Kidney capillary endothelial cell (primary cell): Measurements from ENCODE around the gene ART5.

ENCODE experiments used
- DNase-seq: peaks from one replicate; pipeline ENCODE4 v3.0.0-alpha.2; 2018; ENCODE audit warnings: low spot score

ART5 gene, protein sequence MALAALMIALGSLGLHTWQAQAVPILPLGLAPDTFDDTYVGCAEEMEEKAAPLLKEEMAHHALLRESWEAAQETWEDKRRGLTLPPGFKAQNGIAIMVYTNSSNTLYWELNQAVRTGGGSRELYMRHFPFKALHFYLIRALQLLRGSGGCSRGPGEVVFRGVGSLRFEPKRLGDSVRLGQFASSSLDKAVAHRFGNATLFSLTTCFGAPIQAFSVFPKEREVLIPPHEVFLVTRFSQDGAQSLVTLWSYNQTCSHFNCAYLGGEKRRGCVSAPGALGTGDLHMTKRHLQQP

DNA sequence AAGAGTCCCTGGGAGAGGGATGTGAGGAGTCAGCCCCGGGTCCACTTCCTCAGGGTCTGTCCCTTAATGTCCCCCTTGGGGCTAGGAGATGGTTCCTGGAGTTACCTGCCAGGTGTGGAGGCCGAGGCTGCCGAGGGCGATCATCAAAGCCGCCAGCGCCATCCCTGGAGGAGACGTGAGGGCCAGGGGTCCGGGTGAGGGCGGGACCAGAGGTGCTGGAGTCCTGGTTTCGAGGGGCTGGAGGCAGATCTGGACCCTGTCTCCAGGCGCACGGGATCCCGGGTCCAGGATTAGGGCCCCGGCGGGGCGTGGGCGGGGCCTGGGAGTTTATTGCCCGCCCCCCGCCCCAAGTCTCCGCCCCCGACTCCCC lies at the start of gene ART5:
ART5 (minus strand) TSS at position 292 of the 370 bp plus-strand sequence; CDS start at position 162, 130 bp downstream.
- DNase-seq: no peak

DNA sequence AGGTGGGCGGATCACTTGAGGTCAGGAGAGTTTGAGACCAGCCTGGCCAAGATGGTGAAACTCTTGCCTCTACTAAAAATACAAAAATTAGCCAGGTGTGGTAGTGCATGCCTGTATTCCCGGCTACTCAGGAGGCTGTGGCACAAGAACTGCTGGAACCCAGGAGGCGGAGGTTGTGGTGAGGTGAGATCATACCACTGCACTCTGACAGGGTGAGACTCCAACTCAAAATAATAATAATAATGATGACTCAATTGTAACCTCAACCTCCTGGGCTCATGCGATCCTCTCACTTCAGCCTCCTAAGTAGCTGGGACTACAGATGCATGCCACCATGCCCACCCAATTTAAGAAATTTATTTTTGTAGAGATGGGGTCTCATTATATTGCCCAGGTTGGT lies 45.0 kb upstream of the ART5 start:
- DNase-seq: no peak

DNA sequence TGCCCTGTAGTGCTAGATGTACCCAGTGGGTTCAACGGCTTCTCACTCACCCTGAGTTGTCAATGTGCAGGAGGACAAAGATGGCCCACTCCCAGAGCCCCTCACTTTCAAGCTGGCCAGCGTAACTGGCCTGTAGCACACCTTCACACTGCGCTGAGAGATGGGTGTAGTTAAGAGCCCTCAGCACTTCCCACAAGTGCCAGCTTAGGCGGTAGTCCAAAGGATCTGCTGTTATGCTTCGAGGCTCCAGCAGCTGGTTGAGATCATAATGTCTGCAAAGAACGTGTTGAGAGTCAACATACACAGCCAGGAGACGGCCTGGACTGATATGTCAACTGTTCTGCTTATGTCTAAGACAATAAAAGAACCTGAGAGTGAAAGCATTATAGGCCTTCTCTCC lies 44.1 kb upstream of the ART5 start:
- no peak for DNase-seq

DNA sequence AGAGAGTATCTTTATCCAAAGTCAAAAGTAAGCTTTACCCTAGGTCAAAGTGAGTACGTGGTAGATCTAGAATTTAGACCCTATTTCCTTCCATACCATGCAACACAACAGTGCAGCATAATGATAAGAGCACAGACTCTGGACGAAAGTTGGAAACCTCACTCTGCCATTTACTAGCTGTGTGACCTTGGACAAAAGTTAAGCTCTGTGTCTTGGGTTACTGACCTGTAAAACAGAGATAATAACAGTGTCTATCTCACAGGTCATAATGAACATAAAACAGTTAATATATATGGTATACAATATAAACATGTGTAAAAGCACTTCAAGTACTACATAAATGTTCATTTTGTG lies 43.0 kb upstream of the ART5 start:
- no peak for DNase-seq

DNA sequence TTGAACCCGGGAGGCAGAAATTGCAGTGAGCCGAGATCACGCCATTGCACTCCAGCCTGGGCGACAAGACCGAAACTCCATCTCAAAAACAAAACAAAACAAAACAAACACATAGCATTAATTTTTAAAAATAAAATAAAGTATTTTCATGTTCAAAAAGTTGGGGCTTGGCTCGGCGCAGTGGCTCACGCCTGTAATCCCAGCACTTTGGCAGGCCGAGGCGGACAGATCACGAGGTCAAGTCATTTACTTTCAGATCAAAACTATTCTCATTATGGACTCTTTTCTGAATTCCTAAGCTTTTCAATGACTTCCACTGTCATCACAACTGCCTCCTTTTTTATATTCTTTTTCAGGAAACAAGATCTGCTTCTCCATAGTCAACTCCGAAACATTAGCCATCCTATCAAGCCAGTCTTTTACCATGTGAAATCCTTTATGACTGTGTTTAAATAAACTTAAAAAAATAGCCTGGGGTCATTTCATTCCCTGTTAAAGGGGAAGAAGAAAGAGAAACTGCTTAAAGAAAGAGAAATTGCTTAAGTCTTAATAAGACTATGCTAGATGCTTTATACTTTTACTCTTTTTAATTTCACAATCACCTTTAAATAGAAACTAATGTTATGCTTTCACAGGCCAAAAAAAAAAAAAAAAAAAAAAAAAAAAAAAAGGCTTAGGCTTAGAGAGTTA lies 42.5 kb upstream of the ART5 start:
- no peak for DNase-seq

DNA sequence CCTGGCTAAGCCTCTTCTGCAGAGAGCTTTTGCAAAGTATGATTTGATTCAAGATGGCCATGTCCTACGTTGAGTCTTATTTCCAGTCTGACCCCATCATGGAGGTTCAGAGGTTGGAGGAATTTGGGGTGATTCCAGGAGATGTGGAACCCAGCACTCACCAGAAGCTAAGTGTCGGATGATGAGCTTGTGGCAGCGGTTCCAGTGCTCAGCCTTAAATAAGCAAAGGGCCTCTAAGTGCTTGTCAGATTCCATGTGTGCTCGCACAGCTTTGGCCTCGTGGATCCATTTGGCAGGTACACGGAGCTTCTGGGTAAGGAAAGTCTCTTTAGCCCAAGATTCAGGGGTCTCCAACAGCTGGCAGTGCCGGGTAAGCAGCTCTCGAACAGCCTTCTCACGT lies 41.2 kb upstream of the ART5 start:
- DNase-seq: no peak

DNA sequence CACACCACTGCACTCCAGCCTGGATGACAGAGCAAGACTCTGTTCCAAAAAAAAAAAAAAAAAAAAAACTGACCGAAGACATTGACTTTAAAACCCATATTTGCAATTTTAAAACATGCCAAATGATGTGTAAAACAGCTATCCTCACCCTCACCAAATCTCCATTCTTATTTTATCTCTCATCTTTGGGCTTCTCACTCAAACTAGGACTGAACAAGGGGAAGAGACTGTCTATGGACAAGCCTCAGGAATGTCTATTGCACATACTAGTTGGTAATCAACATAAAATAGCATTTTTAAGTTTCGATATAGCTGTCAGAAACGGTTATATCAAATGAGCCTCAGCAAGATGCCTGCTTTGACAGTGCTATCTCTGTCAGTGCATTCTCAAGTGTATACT lies 37.3 kb upstream of the ART5 start:
- DNase-seq: no peak

DNA sequence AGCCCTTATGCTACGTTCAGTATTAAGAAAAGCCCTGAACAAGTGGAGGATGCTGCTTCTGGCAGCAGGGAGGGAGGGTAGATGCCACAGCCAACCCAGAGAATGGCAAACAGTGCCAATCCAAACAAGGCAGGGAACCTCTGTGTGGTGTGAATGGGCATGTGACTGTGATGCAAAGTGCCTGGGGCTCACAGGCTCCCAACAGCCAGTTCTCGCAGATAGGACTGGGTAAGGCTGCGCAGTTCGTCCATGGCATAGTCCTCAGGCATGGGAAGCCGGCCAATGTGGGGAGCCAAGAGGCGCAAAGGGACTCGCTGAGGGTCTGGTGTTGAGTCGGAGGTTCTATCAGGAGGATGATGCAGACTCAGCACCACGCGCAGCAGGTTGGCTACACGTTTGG lies 34.2 kb upstream of the ART5 start:
- DNase-seq: no peak

DNA sequence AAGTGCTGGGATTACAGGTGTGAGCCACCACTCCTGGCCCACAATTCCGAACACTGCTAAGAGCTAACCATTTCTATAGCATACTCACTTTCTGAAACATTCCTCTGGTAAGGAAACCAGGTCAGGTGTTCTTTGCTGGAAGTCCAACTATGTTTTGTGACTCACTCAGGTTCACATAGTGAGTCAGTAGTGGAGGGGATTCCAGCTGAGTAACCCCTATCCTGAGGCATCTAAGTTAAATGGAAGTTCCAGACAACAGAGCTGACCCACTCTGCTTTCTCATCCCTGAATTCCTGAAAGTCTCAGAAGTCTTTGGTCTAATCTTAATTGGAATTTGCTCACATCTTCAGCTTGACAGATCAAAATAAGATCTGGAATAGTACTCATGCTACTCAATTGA lies 32.4 kb upstream of the ART5 start:
- peak; percentile 48 for DNase-seq

DNA sequence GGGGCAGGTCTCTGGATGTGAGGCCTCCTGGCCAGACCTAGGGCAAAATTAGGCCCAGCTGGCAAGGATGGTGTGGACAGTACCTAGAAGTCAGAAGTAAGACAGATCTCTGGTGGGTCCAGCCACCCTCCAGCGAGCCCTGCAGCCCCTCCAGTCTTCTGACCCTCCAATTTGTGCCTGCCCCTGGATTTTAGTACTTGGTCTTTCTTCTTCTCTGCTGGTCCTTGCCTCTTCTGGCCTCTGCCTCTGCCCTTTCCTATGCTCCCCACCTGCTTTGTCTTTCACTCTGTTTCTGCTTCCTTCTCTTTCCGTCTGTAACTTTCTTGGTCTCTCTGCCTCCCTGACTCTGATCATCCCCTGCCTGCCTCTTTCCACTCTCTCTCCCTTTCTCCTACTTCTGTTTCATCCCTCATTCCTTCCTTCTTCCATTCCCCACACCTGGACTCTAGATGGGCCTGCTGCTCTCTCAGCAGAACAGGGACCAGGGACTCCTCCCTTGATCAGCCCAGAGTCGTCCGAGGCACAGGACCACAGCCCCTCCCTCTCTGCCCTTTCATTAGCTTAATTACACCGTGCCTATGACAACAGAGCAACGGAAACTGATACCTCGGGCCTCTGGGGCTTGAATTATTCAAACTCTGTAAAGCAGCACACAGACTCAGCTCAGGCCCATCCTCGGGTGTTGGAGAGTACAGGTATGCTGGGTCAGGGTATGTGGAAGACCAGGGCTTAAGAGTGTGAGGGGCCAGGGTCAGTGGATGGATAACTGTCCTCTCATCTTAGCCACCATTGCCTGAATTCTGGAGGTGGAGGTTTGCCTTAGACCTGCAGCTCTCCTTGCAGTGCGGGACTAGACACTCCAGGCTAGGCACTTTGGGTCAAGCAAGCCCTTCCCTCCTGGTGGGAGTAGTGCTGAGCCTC lies 29.8 kb upstream of the ART5 start, which contains the start of gene CHRNA10:
CHRNA10 (minus strand) TSS at position 51 of the 921 bp plus-strand sequence. CDS start 72 bp downstream, outside the sequence.
- DNase-seq: no peak

DNA sequence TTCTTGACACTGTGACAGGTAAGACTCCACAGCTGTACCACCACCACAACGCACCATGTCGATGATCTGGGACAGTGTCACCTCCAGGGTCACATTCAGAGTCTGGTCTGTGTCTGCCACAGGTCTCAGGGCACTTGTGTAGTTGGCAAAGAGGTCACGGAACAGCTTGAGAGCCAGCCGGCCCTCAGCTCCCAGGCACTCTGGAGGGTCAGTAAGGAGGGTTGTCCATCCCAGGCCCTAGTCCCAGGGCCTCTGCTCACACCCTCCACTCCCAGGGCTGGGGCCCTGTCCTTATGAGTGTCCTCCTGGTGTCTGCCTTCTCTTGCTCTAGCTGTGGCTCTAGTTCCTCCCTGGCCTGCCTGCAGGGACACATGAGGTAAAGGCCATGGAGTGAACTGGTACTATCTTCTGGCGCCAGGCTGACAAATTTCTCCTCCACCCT lies 28.0 kb upstream of the ART5 start:
- no peak for DNase-seq

DNA sequence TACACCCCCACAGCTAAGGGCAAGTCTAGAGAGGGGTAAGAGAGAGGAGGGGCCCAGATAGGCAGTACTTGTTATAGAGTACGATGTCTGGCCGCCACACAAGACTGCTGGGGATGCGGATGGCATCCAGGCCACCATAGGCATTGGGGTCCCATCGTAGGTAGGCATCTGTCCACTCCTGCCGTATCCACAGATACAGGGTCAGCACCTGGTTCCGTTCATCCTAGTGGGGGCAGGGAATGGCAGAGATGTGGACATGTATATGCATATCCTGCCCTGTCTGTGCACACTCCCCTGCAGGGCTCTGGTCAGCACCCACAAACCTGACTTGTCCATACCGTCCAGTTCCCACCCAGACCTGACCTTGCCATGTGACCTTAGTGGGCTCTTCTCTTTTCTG lies 27.3 kb upstream of the ART5 start:
- no peak for DNase-seq

DNA sequence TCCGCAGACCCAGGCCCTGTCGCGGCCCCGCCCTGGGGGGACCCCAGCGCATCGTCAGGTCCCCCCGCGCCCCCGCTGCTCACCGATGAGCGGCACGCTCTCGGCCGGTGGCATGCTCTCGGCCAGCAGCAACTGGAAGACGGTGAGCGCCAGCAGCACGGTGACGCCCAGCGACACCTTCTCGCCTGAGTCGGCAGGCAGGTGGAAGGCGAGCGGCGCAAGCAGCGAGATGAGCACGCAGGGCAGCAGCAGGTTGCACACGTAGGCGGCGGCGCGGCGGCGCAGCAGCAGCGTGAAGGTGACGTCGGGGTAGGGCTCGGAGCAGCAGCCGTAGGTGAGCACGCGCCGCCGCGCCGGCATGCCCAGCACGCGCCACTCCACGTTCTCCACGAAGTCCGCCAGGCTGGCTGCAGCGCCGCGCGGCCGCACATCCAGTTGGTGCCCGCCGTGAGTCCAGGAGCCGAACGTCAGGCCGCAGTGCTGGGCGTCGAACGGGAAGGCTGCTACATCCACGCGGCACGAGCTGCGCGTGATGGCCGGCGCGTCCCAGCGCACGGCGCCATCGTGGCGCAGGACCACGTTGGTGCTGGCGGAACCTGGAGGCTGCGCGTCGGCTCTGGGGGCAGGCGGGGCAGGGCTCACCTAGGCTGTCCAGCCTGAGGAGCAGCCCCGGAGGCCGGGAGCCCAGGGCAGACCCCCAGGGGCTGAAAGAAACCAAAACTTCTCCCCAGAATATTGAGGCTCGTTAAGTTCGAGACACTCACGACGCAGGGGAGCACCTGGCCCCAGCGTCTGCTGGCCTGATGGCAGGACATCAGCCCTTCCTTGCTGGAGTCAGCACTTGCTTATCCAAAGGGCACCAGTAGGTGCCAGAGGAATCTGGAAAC lies 25.6 kb upstream of the ART5 start:
- DNase-seq: no peak

DNA sequence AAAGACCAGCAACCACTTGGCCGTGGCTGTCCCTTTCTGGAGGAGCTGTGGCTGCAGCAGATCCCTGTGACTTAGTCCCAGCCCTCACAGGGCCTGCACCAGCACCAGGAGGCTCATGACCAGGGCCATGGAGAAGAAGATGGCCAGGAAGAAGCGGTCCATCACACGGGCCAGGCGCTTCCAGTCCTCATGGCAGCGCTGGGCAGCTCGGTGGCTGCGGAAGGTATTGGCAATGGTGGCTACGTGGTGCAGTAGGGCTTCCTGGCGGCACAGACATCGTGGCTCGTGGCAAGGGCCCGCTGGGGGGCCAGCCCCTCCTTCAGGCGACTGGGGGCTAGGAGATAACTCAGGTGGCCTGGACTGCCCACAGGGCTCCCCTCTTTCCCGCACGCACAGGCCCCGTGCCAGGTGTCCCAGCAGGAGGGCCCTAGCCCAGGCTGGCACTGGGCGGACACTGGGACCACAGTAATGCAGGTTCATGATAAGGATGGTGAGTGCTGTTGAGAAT lies 24.3 kb upstream of the ART5 start:
- DNase-seq: no peak

DNA sequence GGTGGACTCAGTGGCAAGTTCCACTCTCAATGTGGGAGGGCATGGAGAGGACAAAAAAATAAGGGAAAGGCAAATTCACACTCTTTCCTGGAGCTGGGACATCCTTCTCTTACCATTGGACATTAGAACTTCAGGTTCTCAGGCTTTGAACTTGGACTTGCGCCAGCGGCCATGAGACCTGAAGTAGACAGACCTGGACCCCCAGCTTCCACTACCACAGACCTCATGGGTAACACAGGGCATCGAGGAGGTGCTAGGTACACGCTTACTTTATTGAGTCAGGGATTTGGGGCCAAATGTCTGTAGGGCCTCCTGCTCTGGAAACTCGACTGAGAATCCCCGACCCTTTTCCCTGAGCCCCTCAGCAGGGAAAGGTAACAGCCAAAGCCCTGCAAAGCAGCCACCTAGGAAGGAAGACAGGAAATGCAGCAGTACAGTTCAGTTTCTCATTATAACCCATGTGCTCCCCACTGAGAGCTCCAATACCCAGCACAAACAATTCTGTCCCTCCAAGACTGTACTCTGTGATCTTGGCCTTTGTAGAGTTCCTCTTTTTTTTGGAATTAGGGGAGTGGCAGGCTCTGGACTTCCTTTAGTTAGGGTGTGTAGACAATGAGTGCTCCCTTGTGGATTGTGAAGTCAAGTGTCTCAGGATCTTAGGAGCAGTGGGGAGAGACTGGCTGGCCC lies 23.7 kb upstream of the ART5 start:
- no peak for DNase-seq

DNA sequence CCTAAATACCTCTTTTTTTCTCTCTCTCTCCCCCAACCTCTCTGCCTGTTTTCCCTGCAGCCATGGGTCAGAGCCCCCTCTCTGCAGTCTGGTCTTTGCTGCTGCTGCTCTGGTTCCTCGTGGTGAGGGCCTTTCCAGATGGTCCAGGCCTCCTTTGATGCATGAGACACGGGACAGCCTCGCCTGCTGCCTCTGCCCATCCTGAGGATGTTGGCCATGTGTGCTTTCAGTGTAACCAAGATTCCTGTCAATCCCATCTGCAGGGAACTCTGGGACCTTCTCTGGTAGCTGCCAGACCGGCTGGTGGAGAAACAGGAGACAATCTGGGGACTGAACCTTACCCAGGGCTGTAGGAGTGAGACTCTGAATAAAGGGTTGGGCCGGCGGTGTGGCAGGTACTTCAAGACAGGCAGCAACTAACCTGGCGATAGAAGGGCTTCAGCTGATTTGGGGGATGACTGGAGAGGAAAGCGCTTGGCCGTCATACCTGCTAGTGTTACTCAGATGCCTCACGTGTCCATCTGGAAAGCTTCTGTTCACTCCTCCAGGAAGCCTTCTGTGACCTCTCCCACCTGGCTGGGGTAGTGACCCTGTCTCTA lies 22.3 kb upstream of the ART5 start:
- no peak for DNase-seq

DNA sequence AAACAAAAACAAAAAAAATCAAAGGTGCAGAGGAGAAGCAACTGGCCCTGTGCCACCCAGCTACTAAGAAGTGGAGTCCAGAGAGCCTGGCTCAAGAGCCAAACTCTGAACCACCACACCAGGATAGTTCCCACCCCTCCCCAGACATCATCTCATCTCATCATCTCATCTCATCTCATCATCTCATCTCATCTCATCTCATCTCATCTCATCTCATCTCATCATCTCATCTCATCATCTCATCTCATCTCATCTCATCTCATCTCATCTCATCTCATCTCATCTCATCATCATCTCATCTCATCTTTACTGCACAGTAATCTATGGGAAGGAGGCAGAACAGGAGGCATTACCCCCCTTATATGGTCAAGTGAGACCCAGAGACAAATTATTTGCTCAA lies 21.1 kb upstream of the ART5 start:
- DNase-seq: no peak

DNA sequence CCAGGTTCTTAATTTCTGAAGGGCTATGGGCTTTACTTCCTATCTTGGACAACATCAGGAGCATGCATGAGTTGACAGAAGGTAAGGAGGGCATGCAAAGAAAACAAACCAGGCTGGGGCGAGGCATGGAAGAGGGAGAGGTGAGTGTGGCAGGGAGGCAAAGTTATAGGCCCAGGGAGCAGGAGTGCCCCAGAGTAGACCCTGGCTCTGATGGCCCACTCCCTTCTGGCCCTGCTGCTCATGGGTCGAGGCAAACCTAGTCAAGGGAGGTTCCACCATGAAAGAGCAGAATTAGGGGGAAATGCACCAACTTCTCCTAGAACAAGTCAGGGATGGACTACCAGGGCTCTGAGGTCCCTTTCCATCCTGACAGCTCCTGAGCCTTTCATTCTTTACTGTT lies 19.2 kb upstream of the ART5 start:
- DNase-seq: no peak

DNA sequence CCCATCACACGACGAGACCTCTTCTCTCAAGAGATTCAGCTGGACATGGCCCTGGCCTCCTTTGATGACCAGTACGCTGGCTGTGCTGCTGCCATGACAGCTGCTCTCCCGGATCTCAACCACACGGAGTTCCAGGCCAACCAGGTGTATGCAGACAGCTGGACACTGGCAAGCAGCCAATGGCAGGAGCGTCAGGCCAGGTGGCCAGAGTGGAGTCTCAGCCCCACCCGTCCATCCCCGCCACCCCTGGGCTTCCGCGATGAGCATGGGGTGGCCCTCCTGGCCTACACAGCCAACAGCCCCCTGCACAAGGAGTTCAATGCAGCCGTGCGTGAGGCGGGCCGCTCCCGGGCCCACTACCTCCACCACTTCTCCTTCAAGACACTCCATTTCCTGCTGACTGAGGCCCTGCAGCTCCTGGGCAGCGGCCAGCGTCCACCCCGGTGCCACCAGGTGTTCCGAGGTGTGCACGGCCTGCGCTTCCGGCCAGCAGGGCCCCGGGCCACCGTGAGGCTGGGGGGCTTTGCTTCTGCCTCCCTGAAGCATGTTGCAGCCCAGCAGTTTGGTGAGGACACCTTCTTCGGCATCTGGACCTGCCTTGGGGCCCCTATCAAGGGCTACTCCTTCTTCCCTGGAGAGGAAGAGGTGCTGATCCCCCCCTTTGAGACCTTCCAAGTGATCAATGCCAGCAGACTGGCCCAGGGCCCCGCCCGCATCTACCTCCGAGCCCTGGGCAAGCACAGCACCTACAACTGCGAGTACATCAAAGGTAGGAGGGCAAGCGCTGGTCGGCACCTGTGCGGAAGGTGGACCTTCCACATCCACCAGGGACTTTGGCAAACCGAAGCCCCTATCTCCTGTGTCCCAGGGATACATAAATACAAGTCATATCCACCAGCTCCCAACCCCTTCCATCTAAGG lies 18.1 kb upstream of the ART5 start:
- DNase-seq: no peak
